GM19438 (cell line): ENCODE results near the gene MMADHC.
A peak's percentile ranks its signal among the peaks of the same experiment; 100 is the strongest.

ENCODE experiments used
- ATAC-seq: cut with Tn5 transposase; IDR thresholded peaks from one replicate; pipeline ENCODE4 v1.9.1; 2021; ENCODE audit warnings: low read depth; ENCODE audit not compliant: unreplicated experiment

Gene MMADHC

DNA sequence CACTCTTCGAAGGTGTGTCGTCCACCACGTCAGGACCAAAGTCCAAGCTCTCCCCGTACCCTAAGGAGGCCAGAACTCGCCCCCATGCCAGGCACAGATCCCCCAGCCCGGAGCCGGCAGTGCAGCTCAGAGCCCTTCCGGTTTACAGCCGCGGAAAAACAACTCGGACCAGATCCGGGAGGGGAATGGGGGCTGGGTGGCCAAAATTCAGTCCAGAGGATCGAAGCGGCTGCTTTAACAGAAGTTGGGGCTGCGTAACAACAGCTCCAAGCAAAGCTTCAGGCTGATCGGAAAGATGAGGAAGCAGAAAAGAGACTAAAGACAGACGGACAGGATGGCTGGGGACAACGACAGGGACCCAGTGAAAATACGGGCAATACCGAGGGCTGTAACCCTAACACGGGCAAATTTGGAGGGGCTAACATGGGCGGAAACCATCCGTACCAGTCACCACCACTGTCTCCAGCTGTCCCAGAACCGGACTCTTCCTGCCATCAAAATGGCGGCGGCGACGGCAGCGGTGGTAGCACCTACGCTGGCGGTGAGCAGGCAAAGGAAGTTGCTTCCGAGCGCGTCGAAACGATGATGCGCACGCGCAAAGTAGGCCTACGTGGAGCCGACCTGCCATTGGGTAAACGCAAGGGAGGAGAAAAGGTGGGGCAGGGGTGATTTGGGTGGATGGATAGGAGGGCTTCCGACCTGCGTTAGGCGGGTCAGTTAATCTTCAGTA lies at the start of gene MMADHC:
MMADHC (minus strand) TSS at position 556 of the 730 bp plus-strand sequence. CDS start 678 bp downstream, outside the sequence.
- peak; percentile 99 for ATAC-seq

GRCh38 chr2:149634103-149634502 lies 46.5 kb upstream of the MMADHC start:
- ATAC-seq = no peak

- no peak for ATAC-seq
Measured at GRCh38 chr2:149630445-149630844, 42.9 kb upstream of the MMADHC start.

DNA sequence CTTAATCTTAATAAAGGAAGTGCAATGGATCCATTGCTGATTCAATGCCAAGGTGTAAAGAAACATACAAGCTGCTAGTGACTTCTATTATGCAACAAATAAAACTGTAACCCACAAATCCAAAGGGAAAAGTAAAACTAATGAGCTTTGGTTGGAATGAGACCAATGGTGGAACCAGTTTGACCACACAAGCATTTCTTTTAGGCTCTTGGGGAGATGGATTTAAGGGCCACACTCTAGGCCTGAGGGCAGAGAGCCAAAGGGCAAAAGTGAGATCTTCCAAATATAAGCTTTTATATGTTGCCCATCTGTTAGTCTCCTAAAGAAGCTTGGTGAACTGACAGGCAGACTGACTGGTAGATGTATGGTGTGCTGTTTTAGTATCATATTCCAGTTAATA lies 41.5 kb upstream of the MMADHC start:
- no peak for ATAC-seq

- no peak for ATAC-seq
Measured at GRCh38 chr2:149627111-149627801, 39.7 kb upstream of the MMADHC start.

DNA sequence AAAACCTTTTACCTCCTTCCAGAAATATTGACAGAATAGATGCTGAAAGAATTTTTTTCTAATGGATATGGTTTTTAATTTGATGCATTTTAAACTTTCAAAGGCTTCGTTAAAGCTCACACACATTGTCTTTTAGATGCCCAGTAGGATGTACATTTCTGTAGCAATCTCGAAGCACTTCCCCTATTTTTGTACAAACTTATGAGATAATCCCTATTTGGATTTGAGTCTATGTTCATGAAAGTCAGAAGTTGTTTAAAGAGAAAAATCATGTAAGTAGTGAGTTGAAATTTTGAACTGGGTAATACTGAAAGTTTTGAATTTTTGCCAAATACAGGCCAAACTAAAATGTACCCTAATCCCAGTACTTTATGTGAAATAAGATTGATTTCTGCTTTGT lies 38.1 kb upstream of the MMADHC start:
- ATAC-seq = no peak

DNA sequence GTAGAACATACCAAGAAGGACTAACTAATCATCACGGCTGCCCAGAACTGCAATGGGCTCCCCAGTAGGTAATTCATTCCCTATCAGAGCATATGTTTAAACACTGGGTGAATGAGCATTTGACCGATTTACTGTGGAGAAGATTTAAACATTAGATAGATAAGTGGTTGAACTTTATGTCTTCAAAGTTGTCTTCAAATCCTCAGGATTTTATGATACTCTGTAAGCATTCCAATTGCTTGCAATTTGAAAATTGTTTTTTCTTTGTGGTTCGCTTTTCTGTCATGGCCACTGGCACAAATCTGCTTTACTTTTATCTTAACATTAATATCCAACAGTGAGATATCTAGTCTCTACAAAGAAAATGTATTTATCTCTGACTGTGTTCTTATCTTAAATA lies 37.7 kb upstream of the MMADHC start:
- ATAC-seq = no peak

DNA sequence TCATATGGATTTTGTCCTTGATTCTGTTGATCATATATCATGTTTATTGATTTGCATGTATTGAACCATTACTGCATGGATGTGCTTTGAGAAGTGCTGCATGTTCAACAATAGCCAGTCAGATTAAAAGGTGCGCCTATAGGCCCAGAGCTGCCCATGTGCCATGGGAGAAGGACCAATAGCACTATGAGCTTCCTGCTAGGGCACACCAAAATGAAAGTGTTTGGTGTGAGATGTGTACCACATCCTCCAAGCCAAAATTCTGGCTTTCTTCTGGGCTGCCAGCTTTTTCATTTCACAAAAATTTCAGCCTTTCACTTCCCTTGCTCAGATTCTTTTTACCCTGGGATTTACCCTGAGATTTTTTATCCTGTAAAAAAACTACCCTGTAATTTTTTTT lies 34.8 kb upstream of the MMADHC start:
- no peak for ATAC-seq

DNA sequence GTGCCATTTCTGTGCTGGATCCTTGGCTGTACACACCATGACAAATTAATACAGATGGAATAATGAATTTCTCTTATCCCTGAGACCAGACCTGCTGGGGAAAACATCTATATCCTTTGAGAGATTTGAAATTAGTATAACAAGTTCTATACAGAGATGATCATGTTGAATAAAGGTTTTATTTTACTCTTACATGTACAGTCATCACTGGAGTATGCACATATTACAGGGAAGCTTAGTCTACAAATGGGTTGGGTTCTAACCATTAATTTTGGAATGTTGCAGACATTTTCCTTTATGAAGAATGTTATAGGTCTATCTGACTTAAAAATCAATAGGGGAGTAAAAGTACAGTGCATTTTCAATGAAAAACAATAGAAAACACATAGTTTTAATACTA lies 29.9 kb upstream of the MMADHC start:
- ATAC-seq = no peak

DNA sequence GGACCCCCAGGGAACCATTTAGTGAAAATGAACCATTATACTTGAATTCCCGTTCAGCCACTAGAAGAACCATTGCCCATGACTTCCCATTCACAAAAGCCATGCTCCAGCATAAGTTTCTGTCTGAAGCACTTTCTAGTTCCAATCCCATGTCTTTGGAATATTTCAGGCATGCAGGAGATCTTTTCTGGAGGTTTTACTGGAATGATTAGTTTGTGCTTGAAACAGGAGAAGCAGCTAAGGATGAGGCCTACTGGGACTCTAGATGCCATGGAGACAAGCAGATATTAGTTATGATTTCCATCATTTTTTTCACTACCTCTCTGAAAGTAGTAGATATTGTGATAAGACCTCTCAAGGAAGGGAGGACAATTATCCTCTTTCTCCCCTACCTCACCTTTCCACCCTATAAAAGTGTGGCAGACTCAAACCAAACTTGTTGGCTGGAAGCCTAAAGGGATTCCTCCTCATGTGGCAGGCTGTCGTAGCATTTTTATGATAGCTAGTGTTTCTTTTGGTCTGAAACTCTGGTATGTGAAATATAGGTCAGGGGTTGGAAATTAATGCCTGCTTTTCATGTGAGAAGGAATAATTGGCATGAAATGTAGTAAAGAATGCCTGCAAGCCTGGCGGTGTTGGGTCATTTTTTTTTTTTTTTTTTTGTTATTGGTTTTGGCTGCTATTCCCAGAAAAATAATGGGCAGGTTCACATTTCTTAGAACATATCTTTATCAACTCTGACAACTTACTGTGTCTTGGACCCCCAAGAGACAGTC lies 29.3 kb upstream of the MMADHC start:
- ATAC-seq = no peak

GRCh38 chr2:149613704-149614103 lies 26.1 kb upstream of the MMADHC start:
- ATAC-seq = no peak

GRCh38 chr2:149612122-149612521 lies 24.5 kb upstream of the MMADHC start:
- ATAC-seq = no peak

GRCh38 chr2:149611100-149611820 lies 23.7 kb upstream of the MMADHC start:
- ATAC-seq = no peak

DNA sequence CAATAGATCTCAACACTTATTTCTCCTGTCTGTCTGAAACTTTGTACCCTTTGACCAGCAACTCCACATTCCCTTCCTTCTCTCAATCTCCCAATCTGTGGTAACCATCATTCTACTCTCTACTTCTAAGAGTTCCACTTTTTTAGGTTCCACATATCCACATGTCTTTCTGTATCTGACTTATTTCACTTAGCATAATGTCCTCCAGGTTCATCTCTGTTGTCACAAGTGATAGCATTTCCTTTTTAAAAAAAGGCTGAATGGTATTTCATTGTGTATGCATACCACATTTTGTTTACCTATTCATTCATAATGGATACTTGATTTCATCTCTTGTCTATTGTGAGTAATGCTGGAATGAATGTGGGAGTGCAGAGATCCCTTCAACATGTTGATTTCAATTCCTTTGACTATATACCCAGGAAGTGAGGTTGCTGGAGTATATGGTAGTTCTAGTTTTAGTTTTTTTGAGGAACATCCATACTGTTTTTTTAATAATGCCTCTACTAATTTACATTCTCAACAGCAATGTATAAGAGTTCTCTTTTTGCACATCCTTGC lies 18.8 kb upstream of the MMADHC start:
- no peak for ATAC-seq

DNA sequence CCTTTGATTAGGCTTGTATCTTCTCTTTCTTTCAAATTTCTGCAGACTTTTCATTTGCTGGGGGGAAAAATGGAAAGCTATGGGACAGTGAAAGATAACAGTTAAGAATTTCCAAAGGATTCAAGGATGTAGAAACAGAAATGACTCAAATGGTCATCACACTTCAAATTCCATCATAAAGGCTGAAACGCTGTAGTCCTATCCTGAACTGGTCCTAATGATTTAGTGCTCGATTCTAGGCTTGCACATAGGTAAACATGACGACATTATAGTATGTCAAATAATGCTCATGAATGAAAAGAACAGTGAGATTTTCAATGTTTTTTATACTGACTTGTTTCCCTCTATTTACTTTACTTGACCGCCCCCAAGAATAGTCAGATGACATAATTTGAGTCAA lies 15.7 kb upstream of the MMADHC start:
- ATAC-seq = no peak

- no peak for ATAC-seq
Measured at GRCh38 chr2:149601141-149601796, 13.7 kb upstream of the MMADHC start.

- ATAC-seq = peak; percentile 97
Measured at GRCh38 chr2:149597668-149598326, 10.2 kb upstream of the MMADHC start.

DNA sequence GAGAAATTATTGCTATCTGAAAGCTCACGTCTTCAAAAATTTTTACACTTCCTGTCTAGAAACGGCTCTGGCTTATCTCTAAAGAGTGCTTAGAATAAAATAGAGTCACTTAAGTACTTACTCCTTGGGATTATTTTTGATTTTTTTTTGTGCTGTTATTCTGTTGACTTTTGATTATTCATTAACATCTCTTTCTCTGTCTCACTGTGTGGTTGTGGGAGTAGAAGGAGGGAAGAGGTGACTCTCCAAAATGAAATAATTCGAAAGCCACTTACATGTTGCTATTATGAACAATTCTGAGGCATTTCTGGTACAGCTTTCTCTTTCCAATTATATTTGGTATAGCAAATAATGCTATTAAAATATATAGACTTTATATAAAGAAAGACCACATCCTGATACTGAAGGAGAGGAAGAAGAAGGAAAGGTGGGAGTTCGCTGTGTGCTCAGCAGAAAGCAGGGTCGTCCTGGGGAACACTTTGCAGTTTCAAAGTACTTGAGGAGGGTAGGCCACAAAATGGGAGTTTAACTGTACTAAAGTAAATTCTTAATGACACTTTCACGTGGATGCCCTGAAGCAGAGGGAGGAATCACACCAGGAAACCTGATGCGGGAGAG lies 9.6 kb upstream of the MMADHC start:
- ATAC-seq = peak; percentile 13

GRCh38 chr2:149596471-149596870 lies 8.9 kb upstream of the MMADHC start:
- ATAC-seq = no peak
